ENCODE results near the gene LRMDA.

The LRMDA gene

GRCh38 chr10:76072384-76072783 lies 641.0 kb downstream of the LRMDA start:
- Histone ChIP-seq H3K79me2 (ENCODE audit: insufficient read depth, low read length) (no peaks in the 10 kb centered on the region), H3K27me3 (ENCODE audit: insufficient read depth, low read length, poor library complexity, severe bottlenecking) (no peaks in the 10 kb centered on the region), H3K4me3 (ENCODE audit: low read length, poor library complexity, severe bottlenecking) (no peak overlapping the region), H3K36me3 (ENCODE audit: insufficient read depth, low read length) (no peaks in the 10 kb centered on the region), H3K9me3 (ENCODE audit: insufficient read depth, low read depth, low read length) (peaks cover 10% of the 10 kb centered on the region; the same call in 1 of the 2 replicates), H3K9ac (ENCODE audit: low read depth, low read length, poor library complexity, severe bottlenecking) (no peak overlapping the region), H3K4me1 (ENCODE audit: insufficient read depth, low read length, poor library complexity, severe bottlenecking) (peaks cover 18% of the 10 kb centered on the region), H4K20me1 (ENCODE audit: insufficient read depth, low read length, poor library complexity, severe bottlenecking) (no peaks in the 10 kb centered on the region), H3K9me2 (replicated peaks; ENCODE audit: low read depth, low read length) (no peaks in the 10 kb centered on the region), H3K4me2 (ENCODE audit: low read depth, low read length, poor library complexity, severe bottlenecking) (no peak overlapping the region), H3F3A (ENCODE audit: low read depth) (no peaks in the 10 kb centered on the region), H2AFZ (ENCODE audit: low read length) (no peak overlapping the region)
- no peak for TF ChIP-seq EZH2phosphoT487 (IDR thresholded peaks at IDR 0.05; ENCODE audit: borderline replicate concordance)
- TF ChIP-seq CTCF (conservative IDR thresholded peaks at IDR 0.05; ENCODE audit: low read length), result no peak

GRCh38 chr10:76073524-76073923 lies 642.1 kb downstream of the LRMDA start:
- Histone ChIP-seq H3K4me3 (ENCODE audit: low read length, poor library complexity, severe bottlenecking) (no peak overlapping the region), H3K36me3 (ENCODE audit: insufficient read depth, low read length) (no peaks in the 10 kb centered on the region), H4K20me1 (ENCODE audit: insufficient read depth, low read length, poor library complexity, severe bottlenecking) (no peaks in the 10 kb centered on the region), H3K9ac (ENCODE audit: low read depth, low read length, poor library complexity, severe bottlenecking) (no peak overlapping the region), H2AFZ (ENCODE audit: low read length) (no peak overlapping the region), H3K4me1 (ENCODE audit: insufficient read depth, low read length, poor library complexity, severe bottlenecking) (peaks cover 18% of the 10 kb centered on the region), H3F3A (ENCODE audit: low read depth) (no peaks in the 10 kb centered on the region), H3K9me2 (replicated peaks; ENCODE audit: low read depth, low read length) (no peaks in the 10 kb centered on the region), H3K4me2 (ENCODE audit: low read depth, low read length, poor library complexity, severe bottlenecking) (no peak overlapping the region), H3K9me3 (ENCODE audit: insufficient read depth, low read depth, low read length) (no peaks in the 10 kb centered on the region), H3K79me2 (ENCODE audit: insufficient read depth, low read length) (no peaks in the 10 kb centered on the region), H3K27me3 (ENCODE audit: insufficient read depth, low read length, poor library complexity, severe bottlenecking) (no peaks in the 10 kb centered on the region)
- TF ChIP-seq CTCF (conservative IDR thresholded peaks at IDR 0.05; ENCODE audit: low read length) (no peak), EZH2phosphoT487 (IDR thresholded peaks at IDR 0.05; ENCODE audit: borderline replicate concordance) (no peak)

GRCh38 chr10:76074659-76075058 lies 643.2 kb downstream of the LRMDA start:
- H3K9ac ChIP-seq (ENCODE audit: low read depth, low read length, poor library complexity, severe bottlenecking), result no peak overlapping the region
- H3K4me2 ChIP-seq (ENCODE audit: low read depth, low read length, poor library complexity, severe bottlenecking), result no peak overlapping the region
- TF ChIP-seq CTCF (conservative IDR thresholded peaks at IDR 0.05; ENCODE audit: low read length), result no peak
- no peak for TF ChIP-seq EZH2phosphoT487 (IDR thresholded peaks at IDR 0.05; ENCODE audit: borderline replicate concordance)
- H3K36me3 ChIP-seq (ENCODE audit: insufficient read depth, low read length), result no peaks in the 10 kb centered on the region
- no peaks in the 10 kb centered on the region for H3K27me3 ChIP-seq (ENCODE audit: insufficient read depth, low read length, poor library complexity, severe bottlenecking)
- H3K4me1 ChIP-seq (ENCODE audit: insufficient read depth, low read length, poor library complexity, severe bottlenecking), result peaks cover 18% of the 10 kb centered on the region
- no peaks in the 10 kb centered on the region for H3F3A ChIP-seq (ENCODE audit: low read depth)
- H4K20me1 ChIP-seq (ENCODE audit: insufficient read depth, low read length, poor library complexity, severe bottlenecking), result no peaks in the 10 kb centered on the region
- H3K4me3 ChIP-seq (ENCODE audit: low read length, poor library complexity, severe bottlenecking), result no peak overlapping the region
- no peak overlapping the region for H2AFZ ChIP-seq (ENCODE audit: low read length)
- H3K9me3 ChIP-seq (ENCODE audit: insufficient read depth, low read depth, low read length), result no peaks in the 10 kb centered on the region
- H3K9me2 ChIP-seq (replicated peaks; ENCODE audit: low read depth, low read length), result no peaks in the 10 kb centered on the region
- no peaks in the 10 kb centered on the region for H3K79me2 ChIP-seq (ENCODE audit: insufficient read depth, low read length)

All from Loucy (cell line).